Mesodermal cell (in vitro differentiated cells): ENCODE results near the gene NBDY.
"Not testable (repeated sequence)": the region's sequence is repeated elsewhere in the genome, so short reads cannot be mapped to it uniquely, and the experiment has no call there.

Experiments used
- H3K27ac ChIP-seq: 2 replicates; pipeline ENCODE4 v1.7.0; 2013; ENCODE audit warnings: mild to moderate bottlenecking, low read depth, low read length, moderate library complexity; ENCODE audit not compliant: severe bottlenecking
- H3K36me3 ChIP-seq: 2 replicates; pipeline ENCODE4 v1.7.1; 2013; ENCODE audit warnings: mild to moderate bottlenecking, low read length, moderate library complexity; ENCODE audit not compliant: control insufficient read depth, insufficient read depth
- H3K4me1 ChIP-seq: one replicate; pipeline ENCODE4 v1.7.1; 2013; ENCODE audit warnings: mild to moderate bottlenecking, low read length; ENCODE audit not compliant: insufficient read depth, control insufficient read depth, poor library complexity, severe bottlenecking
- H3K4me3 ChIP-seq: 2 replicates; pipeline ENCODE4 v1.7.0; 2013; ENCODE audit warnings: low read length, control low read depth, mild to moderate bottlenecking; ENCODE audit not compliant: insufficient read depth, poor library complexity, severe bottlenecking; ENCODE audit errors: extremely low read depth
- H3K9me3 ChIP-seq: 2 replicates; pipeline ENCODE4 v1.7.1; 2013; ENCODE audit warnings: mild to moderate bottlenecking, low read length, moderate library complexity; ENCODE audit not compliant: control insufficient read depth
- whole genome bisulfite sequencing, 2 experiments: methylation state at CpG; one replicate each; pipeline ENCODE4 v1.1.5; 2013; ENCODE audit warnings: missing lambda C conversion rate in 2 of 2; ENCODE audit not compliant: insufficient coverage in 2 of 2; 5-methylcytosine and 5-hydroxymethylcytosine counted together

The NBDY gene

GRCh38 chrX:56764975-56765791 lies 36.1 kb downstream of the NBDY start:
- Histone ChIP-seq H3K9me3 (no peaks in the 10 kb centered on the region), H3K27ac (no peak overlapping the region), H3K4me1 (peaks cover 18% of the 10 kb centered on the region), H3K36me3 (no peaks in the 10 kb centered on the region), H3K4me3 (no peak overlapping the region)
- WGBS, 2 experiments, result 73 to 86% methylated on average over 3 to 11 of the region's 15 CpGs

- H3K27ac ChIP-seq, result peak overlapping the region; percentile 16
- no peaks in the 10 kb centered on the region for H3K36me3 ChIP-seq
- peaks cover 18% of the 10 kb centered on the region for H3K4me1 ChIP-seq
- no peak overlapping the region for H3K4me3 ChIP-seq
- H3K9me3 ChIP-seq, result no peaks in the 10 kb centered on the region
- WGBS, 2 experiments, result 90% methylated on average over 4 of the region's 8 CpGs; no CpG with 5 or more reads in 1 of the 2 experiments
These were observed 36.9 kb downstream of the NBDY start for GRCh38 chrX:56765811-56766553.

- Histone ChIP-seq H3K36me3 (no peaks in the 10 kb centered on the region), H3K4me3 (no peak overlapping the region), H3K4me1 (peaks cover 18% of the 10 kb centered on the region), H3K27ac (peak overlapping the region; percentile 16), H3K9me3 (no peaks in the 10 kb centered on the region)
- WGBS, 2 experiments, result 96 to 100% methylated on average over 1 to 12 of the region's 16 CpGs
These were observed 37.7 kb downstream of the NBDY start for GRCh38 chrX:56766554-56767347.

GRCh38 chrX:56767348-56768119 lies 38.5 kb downstream of the NBDY start:
- not testable (repeated sequence) for H3K27ac ChIP-seq, H3K4me3 ChIP-seq, H3K36me3 ChIP-seq, H3K9me3 ChIP-seq
- H3K4me1 ChIP-seq, result peaks cover 18% of the 10 kb centered on the region
- 92% methylated on average over 5 of the region's 45 CpGs; no CpG with 5 or more reads in 1 of the 2 experiments for WGBS, 2 experiments

- no CpG with 5 or more reads among the region's 24 CpGs for WGBS, 2 experiments
- H3K27ac ChIP-seq, H3K36me3 ChIP-seq, H3K4me3 ChIP-seq, H3K9me3 ChIP-seq: not testable (repeated sequence)
- peaks cover 18% of the 10 kb centered on the region for H3K4me1 ChIP-seq
These were observed 39.1 kb downstream of the NBDY start for GRCh38 chrX:56768120-56768660.

GRCh38 chrX:56772675-56773521 lies 43.9 kb downstream of the NBDY start:
- H3K4me1 ChIP-seq, H3K9me3 ChIP-seq, H3K27ac ChIP-seq, H3K36me3 ChIP-seq, H3K4me3 ChIP-seq: not testable (repeated sequence)
- no CpG with 5 or more reads among the region's 32 CpGs for WGBS, 2 experiments

- no CpG with 5 or more reads among the region's 24 CpGs for WGBS, 2 experiments
- not testable (repeated sequence) for H3K36me3 ChIP-seq, H3K27ac ChIP-seq, H3K4me1 ChIP-seq, H3K4me3 ChIP-seq, H3K9me3 ChIP-seq
These were observed 44.5 kb downstream of the NBDY start for GRCh38 chrX:56773522-56774060.

GRCh38 chrX:56778099-56778923 lies 49.3 kb downstream of the NBDY start:
- not testable (repeated sequence) for H3K4me1 ChIP-seq, H3K36me3 ChIP-seq, H3K9me3 ChIP-seq, H3K27ac ChIP-seq, H3K4me3 ChIP-seq
- no CpG with 5 or more reads among the region's 32 CpGs for WGBS, 2 experiments
